Calu3 (cell line): ENCODE measurements around the gene KANSL1. TPM values are rescaled to one million over a fixed set of nuclear protein-coding genes. Genes with fewer than 3 reads are reported as not detected.

ENCODE experiments used
- BruUV-seq: library from RNA; stranded (reverse); fragments of 400-500 nt; replicated peaks from 2 replicates; lab custom pipeline; 2021; lab: Mats Ljungman, UMichigan
- CTCF ChIA-PET: fragments of 300-600 bp; sonication (Branson Sonifier 250); formaldehyde crosslinking; loops from one replicate; lab custom pipeline; 2022; ENCODE audit warnings: antibody characterized with exemption; lab: Charles Lee
- DNase-seq: peaks from one replicate; pipeline ENCODE4 v3.0.0; 2022
- H3K27ac Mint-ChIP-seq: one replicate; pipeline ENCODE4 v1.8.0; 2022; ENCODE audit warnings: mixed read lengths; ENCODE audit not compliant: unreplicated experiment
- H3K27me3 Mint-ChIP-seq: one replicate; pipeline ENCODE4 v1.8.0; 2022; ENCODE audit warnings: mixed read lengths; ENCODE audit not compliant: unreplicated experiment
- H3K36me3 Mint-ChIP-seq: one replicate; pipeline ENCODE4 v1.8.0; 2022; ENCODE audit warnings: mild to moderate bottlenecking, moderate library complexity, mixed read lengths; ENCODE audit not compliant: insufficient read depth, unreplicated experiment
- H3K4me1 Mint-ChIP-seq: one replicate; pipeline ENCODE4 v1.8.0; 2022; ENCODE audit warnings: mild to moderate bottlenecking, low read depth, mixed read lengths; ENCODE audit not compliant: unreplicated experiment
- H3K4me3 Mint-ChIP-seq: one replicate; pipeline ENCODE4 v1.8.0; 2022; ENCODE audit warnings: mild to moderate bottlenecking, low read depth, moderate library complexity, mixed read lengths; ENCODE audit not compliant: unreplicated experiment
- H3K9me3 Mint-ChIP-seq: one replicate; pipeline ENCODE4 v1.8.0; 2022; ENCODE audit warnings: low read depth, mixed read lengths; ENCODE audit not compliant: unreplicated experiment
- CTCF ChIP-seq: fragments of 200-600 bp; IDR thresholded peaks from one replicate; pipeline ENCODE4 v1.8.0; 2022; ENCODE audit warnings: antibody characterized with exemption; ENCODE audit not compliant: unreplicated experiment
- intact Hi-C: fragments of 100-400 bp; cut with micrococcal nuclease; formaldehyde crosslinking; loops from one replicate; pipeline ENCODE4 v1.10.0; 2022; ENCODE audit not compliant: unreplicated experiment
- total RNA-seq: library from RNA; stranded (reverse); gene quantifications from 2 replicates; pipeline ENCODE4 v1.2.3, GENCODE V29; 2022

Gene KANSL1
- total RNA-seq, 1 experiment from 2014 or later, result 190 TPM

- intact Hi-C loops, result loop anchor here (5.0 kb wide), 1 partner anchor 41 kb away; no protein-coding TSS in a partner anchor
Measured at GRCh38 chr17:46042925-46043324, 150.3 kb downstream of the KANSL1 start.

GRCh38 chr17:46042246-46042645 is 151.0 kb downstream of the KANSL1 start:
- H3K27me3 Mint-ChIP-seq, result no peaks in the 10 kb centered on the region
- no peak for TF ChIP-seq CTCF
- H3K4me1 Mint-ChIP-seq, result peaks cover 17% of the 10 kb centered on the region
- no peaks in the 10 kb centered on the region for H3K9me3 Mint-ChIP-seq
- no peak overlapping the region for H3K4me3 Mint-ChIP-seq
- no peak overlapping the region for H3K27ac Mint-ChIP-seq
- intact Hi-C loops, result loop anchor here (5.0 kb wide), 1 partner anchor 40 kb away; no protein-coding TSS in a partner anchor
- no TSS peak for BruUV-seq
- CTCF ChIA-PET, result interaction anchor here (0.9 kb wide), 1 partner anchor 151 kb away, joined by 3 read pairs; the partner anchor contains the start of gene KANSL1
- DNase-seq, result no peak
- H3K36me3 Mint-ChIP-seq, result peaks cover 87% of the 10 kb centered on the region

More at GRCh38 chr17:46042925-46043324, 150.3 kb downstream of the KANSL1 start:
- BruUV-seq, result no TSS peak
- peaks cover 84% of the 10 kb centered on the region for H3K36me3 Mint-ChIP-seq
- no peak for TF ChIP-seq CTCF
- peaks cover 17% of the 10 kb centered on the region for H3K4me1 Mint-ChIP-seq
- no peak overlapping the region for H3K27ac Mint-ChIP-seq
- no peak overlapping the region for H3K4me3 Mint-ChIP-seq
- no peak for DNase-seq
- H3K9me3 Mint-ChIP-seq, result no peaks in the 10 kb centered on the region
- H3K27me3 Mint-ChIP-seq, result no peaks in the 10 kb centered on the region
- CTCF ChIA-PET, result interaction anchor here (0.9 kb wide), 1 partner anchor 150 kb away, joined by 3 read pairs; the partner anchor contains the start of gene KANSL1

GRCh38 chr17:46039592-46040186 is 153.5 kb downstream of the KANSL1 start:
- no TSS peak for BruUV-seq
- Mint-ChIP-seq H3K27ac (no peak overlapping the region), H3K4me1 (peaks cover 13% of the 10 kb centered on the region), H3K27me3 (no peaks in the 10 kb centered on the region), H3K4me3 (no peak overlapping the region), H3K9me3 (no peaks in the 10 kb centered on the region), H3K36me3 (peaks cover 82% of the 10 kb centered on the region)
- no peak for TF ChIP-seq CTCF
- CTCF ChIA-PET, result interaction anchor here (0.8 kb wide), 1 partner anchor 19 kb away, joined by 4 read pairs; no protein-coding TSS in a partner anchor
- intact Hi-C loops, result loop anchor here (5.0 kb wide), 1 partner anchor 37 kb away; no protein-coding TSS in a partner anchor
- no peak for DNase-seq

- Mint-ChIP-seq H3K27ac (no peak overlapping the region), H3K36me3 (peaks cover 81% of the 10 kb centered on the region), H3K4me1 (peaks cover 6% of the 10 kb centered on the region), H3K4me3 (no peak overlapping the region), H3K9me3 (no peaks in the 10 kb centered on the region), H3K27me3 (no peaks in the 10 kb centered on the region)
- TF ChIP-seq CTCF, result no peak
- intact Hi-C loops, result no loop called here
- DNase-seq, result no peak
- CTCF ChIA-PET, result interaction anchor here (0.6 kb wide), 1 partner anchor 83 kb away, joined by 4 read pairs; no protein-coding TSS in a partner anchor
- BruUV-seq, result no TSS peak
Measured at GRCh38 chr17:46038937-46039336, 154.3 kb downstream of the KANSL1 start.
